Right atrium auricular region (tissue), 2 donors: ENCODE data around the gene EDN3. TPM values are rescaled to one million over a fixed set of nuclear protein-coding genes. Genes with fewer than 3 reads are reported as not detected.

Experiments
- DNase-seq: peaks from one replicate; pipeline ENCODE4 v3.0.0-alpha.2; 2019; ENCODE audit warnings: low spot score
- H3K27ac ChIP-seq, 2 donors: fragments of 200-600 bp; sonication (generic); 1 replicate in 1 of 2; 2 replicates in 1 of 2; pipeline ENCODE4 v1.5.1; 2016 to 2019
- H3K27me3 ChIP-seq, 2 donors: fragments of 200-600 bp; sonication (generic); one replicate each; pipeline versions ENCODE4 v1.5.1 to v1.6.0; 2017 to 2019
- H3K36me3 ChIP-seq: fragments of 200-600 bp; sonication (generic); one replicate; pipeline ENCODE4 v1.5.1; 2016
- H3K4me1 ChIP-seq, 2 donors: fragments of 200-600 bp; sonication (generic); one replicate each; pipeline versions ENCODE4 v1.5.1 to v1.6.0; 2017 to 2019
- H3K4me3 ChIP-seq, 2 donors: fragments of 200-600 bp; sonication (generic); 1 replicate in 1 of 2; 2 replicates in 1 of 2; pipeline ENCODE4 v1.5.1; 2017 to 2019; ENCODE audit warnings: mild to moderate bottlenecking in 1 of 2, moderate library complexity in 1 of 2
- H3K9me3 ChIP-seq, 2 donors: fragments of 200-600 bp; sonication (generic); one replicate each; pipeline ENCODE4 v1.5.1; 2019
- total RNA-seq, 2 donors: library from RNA; depleted of rRNA; stranded (reverse); fragments of >200 nt; gene quantifications; one replicate each; pipeline ENCODE4 v1.1.0, GENCODE V29; 2016
- TF ChIP-seq, protein P1 (sequence below), 2 donors: fragments of 200-600 bp; sonication (generic); IDR thresholded peaks; one replicate each; pipeline ENCODE4 v1.5.1; 2019; ENCODE audit warnings: antibody characterized with exemption in 2 of 2

EDN3 gene
- total RNA-seq, 2 donors from 2014 or later: not detected

- DNase-seq: no peak
- no peak overlapping the region for H3K4me3 ChIP-seq
- H3K36me3 ChIP-seq: no peaks in the 10 kb centered on the region
- H3K27ac ChIP-seq: no peak overlapping the region
- H3K27me3 ChIP-seq: no peaks in the 10 kb centered on the region
- H3K4me1 ChIP-seq: no peaks in the 10 kb centered on the region
- H3K9me3 ChIP-seq: no peaks in the 10 kb centered on the region
- TF ChIP-seq, protein P1, sequence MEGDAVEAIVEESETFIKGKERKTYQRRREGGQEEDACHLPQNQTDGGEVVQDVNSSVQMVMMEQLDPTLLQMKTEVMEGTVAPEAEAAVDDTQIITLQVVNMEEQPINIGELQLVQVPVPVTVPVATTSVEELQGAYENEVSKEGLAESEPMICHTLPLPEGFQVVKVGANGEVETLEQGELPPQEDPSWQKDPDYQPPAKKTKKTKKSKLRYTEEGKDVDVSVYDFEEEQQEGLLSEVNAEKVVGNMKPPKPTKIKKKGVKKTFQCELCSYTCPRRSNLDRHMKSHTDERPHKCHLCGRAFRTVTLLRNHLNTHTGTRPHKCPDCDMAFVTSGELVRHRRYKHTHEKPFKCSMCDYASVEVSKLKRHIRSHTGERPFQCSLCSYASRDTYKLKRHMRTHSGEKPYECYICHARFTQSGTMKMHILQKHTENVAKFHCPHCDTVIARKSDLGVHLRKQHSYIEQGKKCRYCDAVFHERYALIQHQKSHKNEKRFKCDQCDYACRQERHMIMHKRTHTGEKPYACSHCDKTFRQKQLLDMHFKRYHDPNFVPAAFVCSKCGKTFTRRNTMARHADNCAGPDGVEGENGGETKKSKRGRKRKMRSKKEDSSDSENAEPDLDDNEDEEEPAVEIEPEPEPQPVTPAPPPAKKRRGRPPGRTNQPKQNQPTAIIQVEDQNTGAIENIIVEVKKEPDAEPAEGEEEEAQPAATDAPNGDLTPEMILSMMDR (IDR thresholded peaks at IDR 0.05): no peak
Observed at GRCh38 chr20:59320426-59320825, 20.0 kb downstream of the EDN3 start.

DNA sequence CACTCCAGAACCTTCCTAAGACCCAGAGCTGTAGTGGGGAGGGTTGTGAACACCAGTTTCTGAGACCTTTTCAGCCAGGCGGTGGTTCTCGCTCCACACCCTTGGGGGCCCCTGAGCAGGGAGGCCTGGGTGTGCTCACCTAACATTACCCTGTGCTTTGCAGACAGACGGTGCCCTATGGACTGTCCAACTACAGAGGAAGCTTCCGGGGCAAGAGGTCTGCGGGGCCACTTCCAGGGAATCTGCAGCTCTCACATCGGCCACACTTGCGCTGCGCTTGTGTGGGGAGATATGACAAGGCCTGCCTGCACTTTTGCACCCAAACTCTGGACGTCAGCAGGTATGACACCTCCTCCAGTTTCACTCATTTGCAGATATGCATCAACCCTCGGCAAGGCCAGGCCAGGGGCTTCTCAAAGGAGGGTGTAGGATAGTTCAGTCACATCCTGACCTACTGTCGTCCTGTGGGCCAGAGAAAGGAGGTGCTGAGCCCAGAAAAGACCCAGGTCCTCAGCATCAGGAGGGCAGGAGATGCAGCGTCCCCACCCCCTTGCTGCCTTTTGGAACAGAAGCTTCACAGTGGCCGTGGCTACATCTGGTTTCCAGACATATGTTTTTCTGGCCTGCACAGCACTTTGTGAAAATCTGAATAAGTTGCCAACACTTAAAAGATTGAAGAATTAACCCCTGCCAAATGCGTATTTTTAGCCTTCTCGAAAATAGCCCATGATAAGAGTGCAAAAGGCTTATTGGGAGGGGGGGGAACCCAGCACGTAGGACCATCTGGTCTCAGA is 20.6 kb downstream of the EDN3 start:
- H3K27me3 ChIP-seq: no peaks in the 10 kb centered on the region
- H3K4me1 ChIP-seq: no peaks in the 10 kb centered on the region
- no peak for DNase-seq

DNA sequence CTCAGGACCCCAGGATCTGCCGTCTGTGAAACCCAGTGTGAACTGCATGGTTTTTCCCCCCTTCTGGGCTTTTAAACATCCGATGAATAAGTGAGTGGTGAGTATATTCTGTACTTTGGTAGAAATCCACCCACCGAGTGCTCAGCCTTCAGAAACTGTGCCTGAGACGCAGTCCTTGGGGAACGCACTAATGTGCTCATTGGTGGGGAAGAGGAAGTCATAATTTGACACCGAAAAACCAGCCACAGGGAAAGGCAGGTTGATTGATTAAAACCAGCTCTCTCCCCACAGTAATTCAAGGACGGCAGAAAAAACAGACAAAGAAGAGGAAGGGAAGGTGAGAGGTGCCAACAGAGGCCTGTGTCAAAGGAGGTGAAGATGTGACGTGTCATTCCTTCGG is 21.7 kb downstream of the EDN3 start:
- no peak for DNase-seq
- no peaks in the 10 kb centered on the region for H3K4me1 ChIP-seq
- H3K27ac ChIP-seq: no peak overlapping the region
- TF ChIP-seq, protein P1 (IDR thresholded peaks at IDR 0.05): no peak
- H3K36me3 ChIP-seq: no peaks in the 10 kb centered on the region
- no peaks in the 10 kb centered on the region for H3K27me3 ChIP-seq
- H3K4me3 ChIP-seq: no peak overlapping the region
- H3K9me3 ChIP-seq: no peaks in the 10 kb centered on the region

More for the DNA sequence above, 20.6 kb downstream of the EDN3 start:
- Histone ChIP-seq H3K36me3 (no peaks in the 10 kb centered on the region), H3K9me3 (no peaks in the 10 kb centered on the region), H3K4me3 (no peak overlapping the region), H3K27ac (no peak overlapping the region)
- TF ChIP-seq, protein P1 (IDR thresholded peaks at IDR 0.05): no peak

GRCh38 chr20:59322585-59323454 is 22.4 kb downstream of the EDN3 start:
- no peaks in the 10 kb centered on the region for H3K36me3 ChIP-seq
- H3K4me1 ChIP-seq: no peaks in the 10 kb centered on the region
- TF ChIP-seq, protein P1 (IDR thresholded peaks at IDR 0.05): no peak
- H3K9me3 ChIP-seq: no peaks in the 10 kb centered on the region
- H3K27ac ChIP-seq: no peak overlapping the region
- H3K4me3 ChIP-seq: no peak overlapping the region
- no peak for DNase-seq
- H3K27me3 ChIP-seq: no peaks in the 10 kb centered on the region

DNA sequence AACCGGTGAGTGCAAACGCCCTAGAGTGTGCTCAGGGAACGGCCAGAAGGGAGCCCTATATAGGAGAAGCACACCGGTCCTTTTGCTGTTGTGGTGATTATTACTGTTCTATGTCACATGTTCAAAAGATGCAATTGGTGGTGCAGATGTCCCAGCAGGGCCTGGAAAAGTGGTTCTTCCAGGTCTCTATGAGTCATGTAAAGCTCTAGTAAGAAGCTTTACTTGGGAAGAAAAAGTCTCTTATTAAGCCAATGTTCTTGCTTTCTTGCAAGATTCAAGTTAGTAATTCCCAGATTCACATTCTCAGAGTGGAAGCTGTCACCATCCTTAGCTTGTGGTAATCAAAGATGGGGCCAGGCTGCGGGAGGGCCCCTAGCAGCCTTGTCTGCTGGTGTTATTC is 23.3 kb downstream of the EDN3 start:
- Histone ChIP-seq H3K4me3 (no peak overlapping the region), H3K9me3 (no peaks in the 10 kb centered on the region), H3K36me3 (no peaks in the 10 kb centered on the region), H3K4me1 (no peaks in the 10 kb centered on the region), H3K27ac (no peak overlapping the region), H3K27me3 (no peaks in the 10 kb centered on the region)
- no peak for DNase-seq
- TF ChIP-seq, protein P1 (IDR thresholded peaks at IDR 0.05): no peak
